HL-60 (cell line): ENCODE measurements around the gene PLTP.

Experiments used
- GABPA ChIP-seq: IDR thresholded peaks from 2 replicates; pipeline ENCODE4 v1.6.1; 2012; ENCODE audit warnings: low read depth
- TF ChIP-seq, protein P1 (sequence below): IDR thresholded peaks from one replicate; pipeline ENCODE4 v1.5.1; 2011; ENCODE audit warnings: low read length, control low read depth, inconsistent platforms; ENCODE audit not compliant: insufficient read depth

GRCh38 chr20:45938727-45939438, 26.9 kb upstream of the PLTP start:
- TF ChIP-seq, protein P1, sequence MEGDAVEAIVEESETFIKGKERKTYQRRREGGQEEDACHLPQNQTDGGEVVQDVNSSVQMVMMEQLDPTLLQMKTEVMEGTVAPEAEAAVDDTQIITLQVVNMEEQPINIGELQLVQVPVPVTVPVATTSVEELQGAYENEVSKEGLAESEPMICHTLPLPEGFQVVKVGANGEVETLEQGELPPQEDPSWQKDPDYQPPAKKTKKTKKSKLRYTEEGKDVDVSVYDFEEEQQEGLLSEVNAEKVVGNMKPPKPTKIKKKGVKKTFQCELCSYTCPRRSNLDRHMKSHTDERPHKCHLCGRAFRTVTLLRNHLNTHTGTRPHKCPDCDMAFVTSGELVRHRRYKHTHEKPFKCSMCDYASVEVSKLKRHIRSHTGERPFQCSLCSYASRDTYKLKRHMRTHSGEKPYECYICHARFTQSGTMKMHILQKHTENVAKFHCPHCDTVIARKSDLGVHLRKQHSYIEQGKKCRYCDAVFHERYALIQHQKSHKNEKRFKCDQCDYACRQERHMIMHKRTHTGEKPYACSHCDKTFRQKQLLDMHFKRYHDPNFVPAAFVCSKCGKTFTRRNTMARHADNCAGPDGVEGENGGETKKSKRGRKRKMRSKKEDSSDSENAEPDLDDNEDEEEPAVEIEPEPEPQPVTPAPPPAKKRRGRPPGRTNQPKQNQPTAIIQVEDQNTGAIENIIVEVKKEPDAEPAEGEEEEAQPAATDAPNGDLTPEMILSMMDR = no peak
- TF ChIP-seq GABPA = no peak
